Mesendoderm (in vitro differentiated cells): Measurements from ENCODE around the gene SORCS2.
A peak's percentile ranks its signal among the peaks of the same experiment; 100 is the strongest.

ENCODE experiments used
- DNase-seq: peaks from one replicate; pipeline ENCODE4 v3.0.0; 2013
- H2AK5ac ChIP-seq: 2 replicates; pipeline ENCODE4 v1.6.1; 2013; ENCODE audit warnings: low read length, inconsistent platforms
- H2BK120ac ChIP-seq: 2 replicates; pipeline ENCODE4 v1.6.1; 2013; ENCODE audit warnings: low read depth, mild to moderate bottlenecking, low read length, moderate library complexity, mixed read lengths
- H2BK15ac ChIP-seq: replicated peaks from 2 replicates; pipeline ENCODE4 v1.6.1; 2013; ENCODE audit warnings: low read depth, mild to moderate bottlenecking, moderate library complexity
- H2BK5ac ChIP-seq: 2 replicates; pipeline ENCODE4 v1.6.1; 2013; ENCODE audit warnings: low read length, inconsistent platforms
- H3K18ac ChIP-seq: 2 replicates; pipeline ENCODE4 v1.6.1; 2013; ENCODE audit warnings: mild to moderate bottlenecking, low read length, mixed read lengths
- H3K23ac ChIP-seq: one replicate; pipeline ENCODE4 v1.6.1; 2013; ENCODE audit warnings: low read length
- H3K27ac ChIP-seq: 2 replicates; pipeline ENCODE4 v1.5.1; 2013; ENCODE audit warnings: low read depth, mild to moderate bottlenecking, inconsistent platforms, low read length, moderate library complexity
- H3K27me3 ChIP-seq: 2 replicates; pipeline ENCODE4 v1.6.1; 2013; ENCODE audit warnings: low read length, control low read depth, mild to moderate bottlenecking, inconsistent platforms; ENCODE audit not compliant: insufficient read depth, poor library complexity
- H3K36me3 ChIP-seq: 2 replicates; pipeline ENCODE4 v1.6.1; 2013; ENCODE audit warnings: low read length, inconsistent platforms; ENCODE audit not compliant: control insufficient read depth, insufficient read depth
- H3K4ac ChIP-seq: one replicate; pipeline ENCODE4 v1.6.1; 2013; ENCODE audit warnings: low read depth, mild to moderate bottlenecking, low read length, moderate library complexity
- H3K4me1 ChIP-seq: 2 replicates; pipeline ENCODE4 v1.6.1; 2013; ENCODE audit warnings: low read depth, low read length, inconsistent platforms; ENCODE audit not compliant: control insufficient read depth
- H3K4me2 ChIP-seq: 2 replicates; pipeline ENCODE4 v1.6.1; 2013; ENCODE audit warnings: low read length
- H3K4me3 ChIP-seq: 2 replicates; pipeline ENCODE4 v1.5.1; 2013; ENCODE audit warnings: mild to moderate bottlenecking, low read length
- H3K56ac ChIP-seq: one replicate; pipeline ENCODE4 v1.6.1; 2013; ENCODE audit warnings: low read length
- H3K79me1 ChIP-seq: 2 replicates; pipeline ENCODE4 v1.6.1; 2013; ENCODE audit warnings: low read length, inconsistent platforms
- H3K79me2 ChIP-seq: 2 replicates; pipeline ENCODE4 v1.6.1; 2013; ENCODE audit warnings: mild to moderate bottlenecking, low read length; ENCODE audit not compliant: control insufficient read depth, insufficient read depth
- H3K9ac ChIP-seq: 2 replicates; pipeline ENCODE4 v1.6.1; 2013; ENCODE audit warnings: low read length, inconsistent platforms
- H4K5ac ChIP-seq: one replicate; pipeline ENCODE4 v1.6.1; 2013; ENCODE audit warnings: low read length
- H4K8ac ChIP-seq: one replicate; pipeline ENCODE4 v1.6.1; 2013; ENCODE audit warnings: low read depth, mild to moderate bottlenecking, control low read depth, low read length, moderate library complexity
- WGBS: extraction: QIAGEN DNeasy Blood & Tissue Kit; methylation state at CpG from one replicate; pipeline ENCODE4 v1.1.7; 2013; ENCODE audit warnings: low lambda C conversion rate, missing lambda C conversion rate; ENCODE audit not compliant: insufficient coverage; ENCODE audit errors: extremely low coverage; 5-methylcytosine and 5-hydroxymethylcytosine counted together

Gene SORCS2

DNA sequence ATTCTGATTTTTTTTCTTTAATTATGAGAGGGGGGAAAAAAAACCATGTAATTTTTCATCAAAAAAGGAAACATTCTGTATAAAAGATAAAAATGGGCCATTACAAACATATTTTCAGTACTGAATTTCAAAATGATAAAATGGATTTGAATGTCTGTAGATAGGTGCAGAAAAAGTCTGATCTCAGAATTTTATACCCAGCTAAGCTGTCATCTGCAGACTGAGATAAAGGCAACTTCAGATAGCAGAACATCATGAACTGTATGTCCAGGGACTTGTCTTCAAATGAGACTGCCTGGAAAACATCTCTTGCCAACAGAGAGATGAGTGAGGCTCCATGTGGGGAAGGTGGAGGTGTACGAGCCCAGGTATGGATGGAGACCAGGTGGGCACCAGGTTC lies 360.9 kb downstream of the SORCS2 start:
- Histone ChIP-seq H3K79me1 (no peaks in the 10 kb centered on the region), H3K9ac (no peak overlapping the region), H2BK15ac (no peak overlapping the region), H3K27me3 (no peaks in the 10 kb centered on the region), H3K27ac (no peak overlapping the region), H2BK5ac (no peak overlapping the region), H4K8ac (no peak overlapping the region), H3K23ac (no peak overlapping the region), H3K36me3 (no peaks in the 10 kb centered on the region), H3K4me3 (no peak overlapping the region), H2BK120ac (no peak overlapping the region), H2AK5ac (no peak overlapping the region), H3K4me1 (no peaks in the 10 kb centered on the region), H3K56ac (no peak overlapping the region), H3K79me2 (no peaks in the 10 kb centered on the region), H3K4me2 (no peak overlapping the region), H3K18ac (no peak overlapping the region), H3K4ac (no peak overlapping the region), H4K5ac (no peak overlapping the region)
- no CpG with 5 or more reads among the region's 1 CpG for WGBS
- no peak for DNase-seq

DNA sequence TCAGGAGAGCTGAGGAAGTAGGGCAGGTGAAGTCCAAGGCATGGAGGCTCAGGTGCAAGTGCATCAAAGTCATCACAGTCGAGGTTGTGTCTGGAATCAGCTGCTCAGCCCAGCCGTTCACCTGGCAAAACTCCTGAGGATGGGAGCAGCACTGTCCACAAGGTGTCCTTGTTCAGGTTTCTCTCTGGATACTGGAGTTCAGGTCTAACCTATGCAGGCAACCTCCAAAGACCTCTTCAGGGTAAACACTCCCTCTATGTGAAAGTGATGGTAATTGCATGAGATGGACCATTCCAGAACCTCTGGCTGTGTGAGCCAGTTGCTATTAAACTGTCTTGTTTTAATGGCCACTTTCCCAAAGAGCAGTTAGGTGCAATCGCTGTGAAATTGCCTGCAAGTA lies 362.6 kb downstream of the SORCS2 start:
- Histone ChIP-seq H3K56ac (no peak overlapping the region), H3K9ac (no peak overlapping the region), H2BK120ac (no peak overlapping the region), H3K27ac (no peak overlapping the region), H3K4ac (no peak overlapping the region), H3K4me2 (no peak overlapping the region), H4K5ac (no peak overlapping the region), H2AK5ac (no peak overlapping the region), H2BK5ac (no peak overlapping the region), H3K23ac (no peak overlapping the region), H3K36me3 (no peaks in the 10 kb centered on the region), H3K27me3 (no peaks in the 10 kb centered on the region), H3K18ac (no peak overlapping the region), H3K79me2 (no peaks in the 10 kb centered on the region), H2BK15ac (no peak overlapping the region), H3K4me3 (no peak overlapping the region), H3K4me1 (no peaks in the 10 kb centered on the region), H3K79me1 (no peaks in the 10 kb centered on the region), H4K8ac (no peak overlapping the region)
- peak; percentile 71 for DNase-seq
- no CpG with 5 or more reads among the region's 3 CpGs for WGBS

DNA sequence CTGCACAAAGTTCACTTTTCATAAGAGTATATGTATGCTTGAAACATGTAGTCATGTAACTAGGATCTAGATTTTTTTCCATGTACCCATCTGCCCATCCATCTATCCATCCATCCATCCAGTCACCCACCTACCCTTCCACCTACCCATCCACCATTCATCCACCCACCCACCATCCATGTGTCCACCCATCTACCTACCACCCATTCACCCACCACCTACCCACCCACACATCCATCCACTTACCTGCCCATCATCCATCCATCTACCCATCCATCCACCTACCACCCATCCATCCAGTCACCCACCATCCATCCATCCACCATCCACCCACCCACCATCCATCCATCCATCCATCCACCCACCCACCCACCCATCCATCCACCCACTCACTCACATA lies 364.2 kb downstream of the SORCS2 start:
- Histone ChIP-seq H2BK120ac (no peak overlapping the region), H3K4me2 (no peak overlapping the region), H3K23ac (no peak overlapping the region), H3K9ac (no peak overlapping the region), H2BK5ac (no peak overlapping the region), H3K4me1 (no peaks in the 10 kb centered on the region), H3K36me3 (no peaks in the 10 kb centered on the region), H3K18ac (no peak overlapping the region), H3K27me3 (no peaks in the 10 kb centered on the region), H4K8ac (no peak overlapping the region), H3K27ac (no peak overlapping the region), H2AK5ac (no peak overlapping the region), H2BK15ac (no peak overlapping the region), H3K79me1 (no peaks in the 10 kb centered on the region), H3K4ac (no peak overlapping the region), H3K4me3 (no peak overlapping the region), H4K5ac (no peak overlapping the region), H3K56ac (no peak overlapping the region), H3K79me2 (no peaks in the 10 kb centered on the region)
- DNase-seq = no peak

DNA sequence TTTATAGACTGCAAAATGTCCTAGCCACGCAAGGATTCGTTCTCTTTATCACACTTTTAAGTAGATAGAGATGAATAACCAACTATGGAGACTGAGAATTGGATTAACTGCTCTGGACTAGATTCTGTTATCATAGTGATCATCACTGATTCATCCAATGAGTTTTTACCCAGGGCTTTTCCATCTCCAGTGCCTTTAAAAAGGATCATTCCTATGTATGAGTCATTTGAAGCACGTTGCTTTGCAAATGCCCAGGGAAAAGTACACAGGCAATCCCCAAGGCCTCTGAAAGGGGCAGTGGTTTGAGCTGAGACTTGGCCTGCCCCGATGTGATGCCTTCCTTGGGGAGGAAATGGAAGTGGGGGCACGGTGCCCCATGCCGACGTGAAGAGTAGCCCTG lies 365.1 kb downstream of the SORCS2 start:
- H3K9ac ChIP-seq = no peak overlapping the region
- H4K5ac ChIP-seq = no peak overlapping the region
- no CpG with 5 or more reads among the region's 7 CpGs for WGBS
- H4K8ac ChIP-seq = no peak overlapping the region
- H2BK5ac ChIP-seq = no peak overlapping the region
- no peak overlapping the region for H3K23ac ChIP-seq
- no peaks in the 10 kb centered on the region for H3K36me3 ChIP-seq
- H3K27me3 ChIP-seq = no peaks in the 10 kb centered on the region
- no peaks in the 10 kb centered on the region for H3K79me1 ChIP-seq
- no peak overlapping the region for H3K56ac ChIP-seq
- no peak overlapping the region for H3K4ac ChIP-seq
- no peak overlapping the region for H2AK5ac ChIP-seq
- H2BK15ac ChIP-seq = no peak overlapping the region
- DNase-seq = no peak
- no peak overlapping the region for H3K18ac ChIP-seq
- H3K79me2 ChIP-seq = no peaks in the 10 kb centered on the region
- no peak overlapping the region for H2BK120ac ChIP-seq
- no peak overlapping the region for H3K27ac ChIP-seq
- H3K4me1 ChIP-seq = no peaks in the 10 kb centered on the region
- no peak overlapping the region for H3K4me2 ChIP-seq
- H3K4me3 ChIP-seq = no peak overlapping the region

DNA sequence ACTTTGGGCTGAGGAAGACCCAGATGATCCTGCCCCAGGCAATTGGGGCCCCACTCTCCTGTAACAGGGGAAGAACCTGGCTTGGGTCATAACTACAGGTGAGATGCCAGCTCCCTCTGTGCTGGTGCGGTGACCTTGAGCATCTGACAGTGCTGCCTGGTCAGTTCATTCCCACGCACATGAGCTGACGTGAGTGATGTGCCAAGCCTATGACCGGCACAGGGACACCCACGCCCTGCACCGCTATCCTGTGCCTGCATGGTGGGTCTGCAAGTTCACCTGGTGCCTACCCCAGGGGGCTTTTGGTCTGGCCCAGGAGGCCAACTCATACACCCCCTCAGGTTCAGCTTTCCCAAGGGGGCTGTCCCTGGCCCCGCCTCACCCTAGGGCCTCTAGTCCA lies 366.1 kb downstream of the SORCS2 start:
- Histone ChIP-seq H3K4ac (no peak overlapping the region), H4K8ac (no peak overlapping the region), H2BK15ac (no peak overlapping the region), H3K79me1 (no peaks in the 10 kb centered on the region), H3K4me2 (no peak overlapping the region), H2BK5ac (no peak overlapping the region), H3K9ac (no peak overlapping the region), H3K4me1 (no peaks in the 10 kb centered on the region), H4K5ac (no peak overlapping the region), H3K27me3 (no peaks in the 10 kb centered on the region), H3K18ac (no peak overlapping the region), H3K4me3 (no peak overlapping the region), H2BK120ac (no peak overlapping the region), H3K23ac (no peak overlapping the region), H2AK5ac (no peak overlapping the region), H3K56ac (no peak overlapping the region), H3K27ac (no peak overlapping the region), H3K79me2 (no peaks in the 10 kb centered on the region), H3K36me3 (no peaks in the 10 kb centered on the region)
- DNase-seq = no peak
- WGBS = no CpG with 5 or more reads among the region's 7 CpGs

DNA sequence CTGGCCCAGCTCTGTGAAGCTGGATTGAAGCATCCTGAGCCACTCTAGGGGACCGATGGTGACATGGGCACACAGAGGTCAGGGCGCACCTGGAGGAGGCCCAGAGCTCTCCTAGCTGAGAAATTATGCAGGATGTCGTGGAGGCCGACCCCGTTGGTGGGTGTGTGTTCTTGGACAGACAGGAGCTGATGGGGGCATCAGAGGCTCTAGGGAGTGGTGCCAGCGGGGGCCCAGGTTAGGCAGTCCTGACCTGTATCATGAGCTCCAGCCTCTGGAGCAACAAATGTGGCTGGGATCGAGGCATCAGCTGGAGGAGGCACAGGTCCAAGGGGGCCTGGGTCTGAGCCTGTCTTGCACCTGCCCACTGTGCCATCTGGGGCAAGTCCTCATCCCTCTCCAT lies 367.0 kb downstream of the SORCS2 start:
- DNase-seq = no peak
- no peak overlapping the region for H3K56ac ChIP-seq
- H3K23ac ChIP-seq = no peak overlapping the region
- H3K27ac ChIP-seq = no peak overlapping the region
- no peaks in the 10 kb centered on the region for H3K79me2 ChIP-seq
- H3K79me1 ChIP-seq = no peaks in the 10 kb centered on the region
- H4K5ac ChIP-seq = no peak overlapping the region
- H2BK5ac ChIP-seq = no peak overlapping the region
- H2AK5ac ChIP-seq = no peak overlapping the region
- no peak overlapping the region for H2BK120ac ChIP-seq
- no peak overlapping the region for H3K4me2 ChIP-seq
- H4K8ac ChIP-seq = no peak overlapping the region
- H3K18ac ChIP-seq = no peak overlapping the region
- no peak overlapping the region for H3K9ac ChIP-seq
- H3K4me1 ChIP-seq = no peaks in the 10 kb centered on the region
- no peak overlapping the region for H3K4ac ChIP-seq
- no peak overlapping the region for H3K4me3 ChIP-seq
- H2BK15ac ChIP-seq = no peak overlapping the region
- H3K27me3 ChIP-seq = no peaks in the 10 kb centered on the region
- H3K36me3 ChIP-seq = no peaks in the 10 kb centered on the region
- no CpG with 5 or more reads among the region's 7 CpGs for WGBS
